Sigmoid colon (tissue), 7 donors: ENCODE results near the gene DPYSL5. TPM values are rescaled to one million over a fixed set of nuclear protein-coding genes. Genes with fewer than 3 reads are reported as not detected.

Experiments
- DNase-seq: peaks from one replicate; pipeline ENCODE4 v3.0.0-alpha.2; 2019
- H3K27ac ChIP-seq, 4 donors: fragments of 200-600 bp; sonication (generic); one replicate each; pipeline ENCODE4 v1.5.1; 2016 to 2019; ENCODE audit warnings: mild to moderate bottlenecking in 1 of 4
- H3K27me3 ChIP-seq, 3 donors: fragments of 200-600 bp; sonication (generic); one replicate each; pipeline ENCODE4 v1.5.1; 2019; ENCODE audit warnings: mild to moderate bottlenecking in 1 of 3
- H3K36me3 ChIP-seq, 4 donors: fragments of 200-600 bp; sonication (generic); one replicate each; pipeline ENCODE4 v1.5.1; 2016 to 2019
- H3K4me1 ChIP-seq, 4 donors: fragments of 200-600 bp; sonication (generic); one replicate each; pipeline ENCODE4 v1.5.1; 2017 to 2019
- H3K4me3 ChIP-seq, 4 donors: fragments of 200-600 bp; sonication (generic); one replicate each; pipeline ENCODE4 v1.5.1; 2017 to 2019; ENCODE audit warnings: mild to moderate bottlenecking in 2 of 4, moderate library complexity in 1 of 4
- H3K9me3 ChIP-seq, 4 donors: fragments of 200-600 bp in 3 of 4; sonication (generic) in 3 of 4; one replicate each; pipeline versions ENCODE4 v1.5.1 to v1.6.1; 2013 to 2019
- EP300 ChIP-seq, 4 donors: sonication (generic); formaldehyde crosslinking; IDR thresholded peaks; one replicate each; pipeline ENCODE4 v1.6.1; 2017; ENCODE audit warnings: antibody characterized with exemption in 4 of 4
- POLR2A ChIP-seq, 2 donors: fragments of 450-650 bp; IDR thresholded peaks; one replicate each; pipeline ENCODE4 v1.6.1; 2016; ENCODE audit warnings: antibody characterized with exemption in 2 of 2, mild to moderate bottlenecking in 2 of 2, moderate library complexity in 2 of 2
- POLR2AphosphoS5 ChIP-seq, 4 donors: sonication (generic); formaldehyde crosslinking; IDR thresholded peaks; one replicate each; pipeline ENCODE4 v1.6.1; 2017; ENCODE audit warnings: antibody characterized with exemption in 4 of 4
- WGBS, 2 donors: extraction: QIAGEN DNeasy Blood & Tissue Kit; methylation state at CpG; one replicate each; pipeline ENCODE4 v1.1.7; 2013; 5-methylcytosine and 5-hydroxymethylcytosine counted together
- intact Hi-C: fragments of 100-400 bp; cut with DNase I; formaldehyde crosslinking; loops from one replicate; pipeline ENCODE4 v1.15.1; 2023
- polyA plus RNA-seq, 3 donors: library from polyadenylated mRNA; stranded (reverse); fragments of 200-250 nt; gene quantifications; one replicate each; pipeline ENCODE4 v1.2.3, GENCODE V29; 2013
- total RNA-seq, 4 donors: library from RNA; depleted of rRNA; stranded (reverse); fragments of >200 nt; gene quantifications; one replicate each; pipeline ENCODE4 v1.1.0, GENCODE V29; 2016
- TF ChIP-seq, protein P1 (sequence below), 4 experiments: fragments of 450-650 bp in 3 of 4; fragments of 200-600 bp in 1 of 4; IDR thresholded peaks; one replicate each; pipeline ENCODE4 v1.5.1; 2016 to 2019; ENCODE audit warnings: antibody characterized with exemption in 4 of 4, mild to moderate bottlenecking in 3 of 4, moderate library complexity in 2 of 4
- donor health status: healthy with polysubstance abuse.
- donor health status: Bipolar disorder and iron deficiency.
- donor health status: healthy.

Gene DPYSL5
- total and polyA plus RNA-seq, 7 donors = 0.16 to 1.9 (median 0.74) TPM; not detected in 2

DNA sequence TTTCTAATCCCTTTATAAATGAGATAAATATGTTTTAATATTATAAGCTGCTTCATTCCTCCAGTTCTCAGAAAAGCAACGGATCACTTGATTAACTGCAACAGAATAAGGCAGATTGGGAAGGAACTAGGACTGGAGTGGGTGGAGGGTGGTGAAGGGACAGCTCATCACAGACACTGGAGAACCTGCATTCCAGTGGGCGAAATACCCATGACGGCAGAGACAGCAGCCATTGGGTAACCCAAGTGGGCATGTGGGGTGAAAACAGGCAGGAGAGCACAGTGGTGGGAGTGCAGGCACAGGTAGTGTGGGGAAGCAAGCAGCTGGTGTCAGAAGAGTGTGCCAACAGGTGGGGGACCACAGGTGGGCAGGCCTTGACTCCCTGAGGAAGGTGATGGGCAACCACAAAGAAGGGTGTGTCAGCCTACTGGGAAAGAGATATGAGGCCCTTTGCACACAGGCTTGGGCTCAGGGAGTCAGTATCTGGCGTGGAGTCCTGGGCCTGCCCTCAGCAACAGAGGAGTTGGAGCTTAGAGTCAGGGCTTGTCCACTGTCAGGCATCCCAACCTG, 27.2 kb downstream of the DPYSL5 start:
- no peaks in the 10 kb centered on the region for H3K36me3 ChIP-seq
- no peak for DNase-seq
- WGBS, 2 donors = 85 to 86% methylated on average over 4 of the region's 4 CpGs
- H3K4me3 ChIP-seq = no peak overlapping the region
- no peaks in the 10 kb centered on the region for H3K4me1 ChIP-seq
- TF ChIP-seq POLR2A (IDR thresholded peaks at IDR 0.05) (no peak), EP300 (IDR thresholded peaks at IDR 0.05) (no peak), POLR2AphosphoS5 (IDR thresholded peaks at IDR 0.05) (no peak)
- TF ChIP-seq, protein P1, sequence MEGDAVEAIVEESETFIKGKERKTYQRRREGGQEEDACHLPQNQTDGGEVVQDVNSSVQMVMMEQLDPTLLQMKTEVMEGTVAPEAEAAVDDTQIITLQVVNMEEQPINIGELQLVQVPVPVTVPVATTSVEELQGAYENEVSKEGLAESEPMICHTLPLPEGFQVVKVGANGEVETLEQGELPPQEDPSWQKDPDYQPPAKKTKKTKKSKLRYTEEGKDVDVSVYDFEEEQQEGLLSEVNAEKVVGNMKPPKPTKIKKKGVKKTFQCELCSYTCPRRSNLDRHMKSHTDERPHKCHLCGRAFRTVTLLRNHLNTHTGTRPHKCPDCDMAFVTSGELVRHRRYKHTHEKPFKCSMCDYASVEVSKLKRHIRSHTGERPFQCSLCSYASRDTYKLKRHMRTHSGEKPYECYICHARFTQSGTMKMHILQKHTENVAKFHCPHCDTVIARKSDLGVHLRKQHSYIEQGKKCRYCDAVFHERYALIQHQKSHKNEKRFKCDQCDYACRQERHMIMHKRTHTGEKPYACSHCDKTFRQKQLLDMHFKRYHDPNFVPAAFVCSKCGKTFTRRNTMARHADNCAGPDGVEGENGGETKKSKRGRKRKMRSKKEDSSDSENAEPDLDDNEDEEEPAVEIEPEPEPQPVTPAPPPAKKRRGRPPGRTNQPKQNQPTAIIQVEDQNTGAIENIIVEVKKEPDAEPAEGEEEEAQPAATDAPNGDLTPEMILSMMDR (IDR thresholded peaks at IDR 0.05) = no peak
- H3K27me3 ChIP-seq = peaks cover 0 to 8% (median 0%) of the 10 kb centered on the region in 3 donors
- H3K27ac ChIP-seq = no peak overlapping the region
- intact Hi-C loops = no loop called here
- no peaks in the 10 kb centered on the region for H3K9me3 ChIP-seq

DNA sequence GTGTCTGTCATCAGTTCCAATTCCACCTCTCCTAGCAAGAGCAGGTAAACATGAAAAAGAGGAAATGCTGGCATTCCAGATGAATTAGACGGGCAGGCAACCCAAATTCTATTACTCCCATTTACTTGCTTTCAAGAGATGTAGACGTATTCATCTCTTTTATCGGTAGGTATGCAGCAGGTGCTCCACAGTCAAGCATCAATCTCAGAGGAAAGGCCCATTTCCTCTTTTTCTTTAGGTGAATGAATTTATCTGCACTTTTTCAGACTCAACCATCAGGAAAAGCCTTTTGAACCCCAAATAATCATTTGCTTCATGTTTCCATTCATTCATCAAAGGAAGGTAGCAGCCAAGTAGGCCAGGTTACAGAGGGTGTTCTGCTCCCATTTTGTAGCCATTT, 27.9 kb downstream of the DPYSL5 start:
- Histone ChIP-seq H3K9me3 (no peaks in the 10 kb centered on the region), H3K27me3 (peaks cover 0 to 5% (median 0%) of the 10 kb centered on the region in 3 donors), H3K27ac (no peak overlapping the region), H3K4me1 (no peaks in the 10 kb centered on the region), H3K36me3 (no peaks in the 10 kb centered on the region), H3K4me3 (no peak overlapping the region)
- 63 to 77% methylated on average over 3 of the region's 3 CpGs for WGBS, 2 donors
- no peak for DNase-seq
- intact Hi-C loops = no loop called here
- TF ChIP-seq, protein P1 (IDR thresholded peaks at IDR 0.05) = no peak
- TF ChIP-seq POLR2A (IDR thresholded peaks at IDR 0.05) = no peak
- TF ChIP-seq EP300 (IDR thresholded peaks at IDR 0.05) = no peak
- TF ChIP-seq POLR2AphosphoS5 (IDR thresholded peaks at IDR 0.05) = no peak

DNA sequence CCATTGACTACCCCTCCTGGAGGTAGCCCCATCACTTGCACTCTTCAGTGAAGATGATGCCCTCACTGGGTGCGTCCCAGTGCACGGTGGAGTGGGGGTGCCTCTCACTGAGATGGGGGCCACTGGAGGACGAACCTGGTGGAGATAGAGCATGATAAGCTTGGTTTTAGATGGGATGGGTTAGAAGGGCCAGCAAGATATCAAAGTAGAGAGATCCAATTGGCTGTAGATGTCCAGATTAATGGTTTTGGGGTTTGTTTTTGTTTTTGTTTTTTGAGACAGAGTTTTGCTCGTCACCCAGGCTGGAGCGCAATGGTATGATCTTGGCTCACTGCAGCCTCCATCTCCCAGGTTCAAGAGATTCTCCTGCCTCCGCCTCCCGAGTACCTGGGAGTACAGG, 28.3 kb downstream of the DPYSL5 start:
- intact Hi-C loops = no loop called here
- Histone ChIP-seq H3K36me3 (no peaks in the 10 kb centered on the region), H3K27me3 (peaks cover 0 to under 1% (median 0%) of the 10 kb centered on the region in 3 donors), H3K9me3 (no peaks in the 10 kb centered on the region), H3K4me3 (no peak overlapping the region), H3K4me1 (no peaks in the 10 kb centered on the region), H3K27ac (no peak overlapping the region)
- 93 to 94% methylated on average over 7 of the region's 7 CpGs for WGBS, 2 donors
- TF ChIP-seq EP300 (IDR thresholded peaks at IDR 0.05) (no peak), POLR2AphosphoS5 (IDR thresholded peaks at IDR 0.05) (no peak), POLR2A (IDR thresholded peaks at IDR 0.05) (no peak)
- TF ChIP-seq, protein P1 (IDR thresholded peaks at IDR 0.05) = no peak
- DNase-seq = no peak

DNA sequence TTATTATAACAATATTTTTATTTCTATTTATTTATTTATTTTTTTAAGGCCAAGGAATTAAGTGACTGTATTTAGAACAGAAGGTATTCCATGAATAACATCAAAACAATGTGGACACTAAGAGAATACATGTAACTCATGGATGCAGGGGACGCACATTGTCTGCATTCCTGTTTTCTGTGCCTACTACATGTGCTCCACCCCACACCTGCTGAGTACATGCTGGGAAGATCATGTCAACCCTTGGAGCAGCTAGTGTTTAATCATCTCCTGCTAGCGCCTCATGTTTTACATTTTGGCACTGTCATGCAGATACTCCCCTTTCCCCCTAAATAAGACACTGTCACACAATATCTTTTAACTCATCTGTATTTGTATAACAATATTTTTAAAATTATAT, 29.3 kb downstream of the DPYSL5 start:
- TF ChIP-seq, protein P1 (IDR thresholded peaks at IDR 0.05) = no peak
- TF ChIP-seq POLR2A (IDR thresholded peaks at IDR 0.05) (no peak), POLR2AphosphoS5 (IDR thresholded peaks at IDR 0.05) (no peak), EP300 (IDR thresholded peaks at IDR 0.05) (no peak)
- no peak for DNase-seq
- Histone ChIP-seq H3K27ac (no peak overlapping the region), H3K9me3 (no peaks in the 10 kb centered on the region), H3K4me1 (no peaks in the 10 kb centered on the region), H3K4me3 (no peak overlapping the region), H3K27me3 (no peaks in the 10 kb centered on the region), H3K36me3 (no peaks in the 10 kb centered on the region)
- intact Hi-C loops = no loop called here
- WGBS, 2 donors = 93% methylated on average over 2 of the region's 2 CpGs

DNA sequence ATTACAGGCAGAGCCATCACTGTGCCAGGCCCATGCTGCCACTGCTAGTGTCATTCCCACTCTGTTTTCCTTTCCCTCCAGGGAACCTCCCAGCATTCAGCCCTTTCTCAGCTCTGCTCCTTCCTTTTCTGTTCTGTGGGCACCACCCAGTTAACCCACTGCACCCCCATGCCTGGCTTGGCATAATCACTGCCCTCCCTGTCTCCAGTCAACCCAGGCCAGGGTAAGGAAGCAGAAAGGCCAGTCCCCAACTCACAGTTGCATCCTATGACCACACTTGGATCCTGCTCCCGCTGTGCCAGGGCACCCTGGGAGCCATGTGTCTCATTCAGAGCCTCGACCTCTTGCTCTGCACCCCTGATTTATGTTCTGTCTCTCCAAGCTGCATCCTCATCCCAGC, 32.2 kb downstream of the DPYSL5 start:
- Histone ChIP-seq H3K4me3 (no peak overlapping the region), H3K4me1 (no peaks in the 10 kb centered on the region), H3K27me3 (no peaks in the 10 kb centered on the region), H3K9me3 (no peaks in the 10 kb centered on the region), H3K36me3 (no peaks in the 10 kb centered on the region), H3K27ac (no peak overlapping the region)
- intact Hi-C loops = no loop called here
- TF ChIP-seq POLR2A (IDR thresholded peaks at IDR 0.05) = no peak
- TF ChIP-seq EP300 (IDR thresholded peaks at IDR 0.05) = no peak
- no peak for TF ChIP-seq POLR2AphosphoS5 (IDR thresholded peaks at IDR 0.05)
- TF ChIP-seq, protein P1 (IDR thresholded peaks at IDR 0.05) = no peak
- 69 to 84% methylated on average over 2 of the region's 2 CpGs for WGBS, 2 donors
- DNase-seq = no peak
